HL-60 (cell line): ENCODE measurements around the gene HPCAL1.

Source experiments
- CTCF ChIP-seq: IDR thresholded peaks from one replicate; pipeline ENCODE4 v1.5.1; 2011; ENCODE audit warnings: low read length, control low read depth, inconsistent platforms; ENCODE audit not compliant: insufficient read depth
- GABPA ChIP-seq: IDR thresholded peaks from 2 replicates; pipeline ENCODE4 v1.6.1; 2012; ENCODE audit warnings: low read depth
- POLR2AphosphoS5 ChIP-seq: IDR thresholded peaks from 2 replicates; pipeline ENCODE4 v1.6.1; 2012; ENCODE audit warnings: low read depth
- REST ChIP-seq: IDR thresholded peaks from 2 replicates; pipeline ENCODE4 v1.6.1; 2012; ENCODE audit warnings: low read depth; ENCODE audit not compliant: insufficient replicate concordance

GRCh38 chr2:10285556-10286198 is 17.0 kb upstream of the HPCAL1 start:
- TF ChIP-seq CTCF (no peak), GABPA (no peak), POLR2AphosphoS5 (no peak), REST (no peak)
